ENCODE data around the gene BSN. TPM values are rescaled to one million over a fixed set of nuclear protein-coding genes. Genes with fewer than 3 reads are reported as not detected.
A peak's percentile ranks its signal among the peaks of the same experiment; 100 is the strongest.

The BSN gene, protein sequence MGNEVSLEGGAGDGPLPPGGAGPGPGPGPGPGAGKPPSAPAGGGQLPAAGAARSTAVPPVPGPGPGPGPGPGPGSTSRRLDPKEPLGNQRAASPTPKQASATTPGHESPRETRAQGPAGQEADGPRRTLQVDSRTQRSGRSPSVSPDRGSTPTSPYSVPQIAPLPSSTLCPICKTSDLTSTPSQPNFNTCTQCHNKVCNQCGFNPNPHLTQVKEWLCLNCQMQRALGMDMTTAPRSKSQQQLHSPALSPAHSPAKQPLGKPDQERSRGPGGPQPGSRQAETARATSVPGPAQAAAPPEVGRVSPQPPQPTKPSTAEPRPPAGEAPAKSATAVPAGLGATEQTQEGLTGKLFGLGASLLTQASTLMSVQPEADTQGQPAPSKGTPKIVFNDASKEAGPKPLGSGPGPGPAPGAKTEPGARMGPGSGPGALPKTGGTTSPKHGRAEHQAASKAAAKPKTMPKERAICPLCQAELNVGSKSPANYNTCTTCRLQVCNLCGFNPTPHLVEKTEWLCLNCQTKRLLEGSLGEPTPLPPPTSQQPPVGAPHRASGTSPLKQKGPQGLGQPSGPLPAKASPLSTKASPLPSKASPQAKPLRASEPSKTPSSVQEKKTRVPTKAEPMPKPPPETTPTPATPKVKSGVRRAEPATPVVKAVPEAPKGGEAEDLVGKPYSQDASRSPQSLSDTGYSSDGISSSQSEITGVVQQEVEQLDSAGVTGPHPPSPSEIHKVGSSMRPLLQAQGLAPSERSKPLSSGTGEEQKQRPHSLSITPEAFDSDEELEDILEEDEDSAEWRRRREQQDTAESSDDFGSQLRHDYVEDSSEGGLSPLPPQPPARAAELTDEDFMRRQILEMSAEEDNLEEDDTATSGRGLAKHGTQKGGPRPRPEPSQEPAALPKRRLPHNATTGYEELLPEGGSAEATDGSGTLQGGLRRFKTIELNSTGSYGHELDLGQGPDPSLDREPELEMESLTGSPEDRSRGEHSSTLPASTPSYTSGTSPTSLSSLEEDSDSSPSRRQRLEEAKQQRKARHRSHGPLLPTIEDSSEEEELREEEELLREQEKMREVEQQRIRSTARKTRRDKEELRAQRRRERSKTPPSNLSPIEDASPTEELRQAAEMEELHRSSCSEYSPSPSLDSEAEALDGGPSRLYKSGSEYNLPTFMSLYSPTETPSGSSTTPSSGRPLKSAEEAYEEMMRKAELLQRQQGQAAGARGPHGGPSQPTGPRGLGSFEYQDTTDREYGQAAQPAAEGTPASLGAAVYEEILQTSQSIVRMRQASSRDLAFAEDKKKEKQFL (N-terminal part only)
- 0.27 and 0.28 TPM in 2 replicates for total RNA-seq
- polyA plus RNA-seq = 0.03 and 0.04 TPM in 2 replicates
- polyA plus RNA-seq (2011; cell fraction: cytosol; rRNA removed) = 0.03 TPM in 2 replicates
- polyA plus RNA-seq (2011; cell fraction: nucleus; rRNA removed) = 0.10 and 0.17 TPM in 2 replicates
- polyA plus RNA-seq (2012) = 0.05 and 0.08 TPM in 2 replicates
- 0.11 and 0.12 TPM in 2 replicates for polyA minus RNA-seq
- 0.41 TPM for polyA minus RNA-seq (2011; cell fraction: cytosol; rRNA and poly(A)+ RNA removed)
- polyA minus RNA-seq (2011; cell fraction: nucleus; rRNA and poly(A)+ RNA removed) = 0.14 and 0.19 TPM in 2 replicates
- percentile 17 among the genes with signal in this experiment for Bru-seq, nascent RNA
- percentile 19 among the genes with signal in this experiment for BruChase-seq, experiment 1, labeled RNA remaining after a 6-hour chase
- BruChase-seq, experiment 2, labeled RNA remaining after a 2-hour chase = percentile 21 among the genes with signal in this experiment
- long read RNA-seq = 0 reads

DNA sequence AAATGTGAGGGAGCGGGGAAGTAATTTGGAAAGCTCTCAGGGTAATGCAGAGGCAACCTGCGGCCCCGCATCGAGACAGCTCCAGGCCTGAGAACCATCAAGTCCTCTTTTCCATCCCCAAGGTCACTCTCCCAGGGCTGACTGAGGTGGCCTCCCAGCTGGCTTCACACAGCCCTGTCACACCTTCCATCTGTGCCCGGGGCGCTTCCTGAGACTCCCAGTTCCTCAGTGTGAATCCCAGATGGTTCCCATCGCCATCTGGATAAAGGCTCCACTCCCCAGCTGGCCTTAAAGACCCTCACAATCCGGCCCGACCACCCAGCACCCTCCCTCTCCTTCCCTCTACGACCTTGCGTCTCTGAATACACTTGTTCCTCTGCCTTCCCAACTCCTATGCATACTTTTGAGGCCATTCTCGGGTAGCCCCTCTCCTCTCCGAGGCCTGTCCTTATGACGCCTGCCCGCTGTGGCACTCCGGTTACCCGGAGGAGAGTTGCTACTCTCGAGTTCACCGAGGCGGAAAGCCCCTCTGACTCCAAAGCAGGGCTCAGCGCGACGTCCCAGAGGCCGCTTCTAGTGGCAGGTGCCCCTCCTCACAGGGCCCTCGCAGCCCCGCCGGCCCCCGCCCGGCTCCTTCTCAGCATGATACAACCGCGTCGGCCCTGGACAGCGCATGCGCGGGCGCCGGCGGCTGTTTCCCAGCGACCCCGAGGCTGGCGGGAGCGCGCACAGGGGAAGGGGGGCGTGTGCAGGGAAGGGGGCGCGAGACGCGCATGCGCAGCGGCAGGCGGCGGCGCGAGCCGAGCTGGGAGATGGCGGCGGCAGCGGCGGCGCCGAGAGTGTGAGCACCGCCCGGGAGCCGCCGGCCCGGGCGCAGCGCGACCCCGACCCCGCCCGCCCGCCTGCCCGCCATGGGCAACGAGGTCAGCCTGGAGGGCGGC, at the start of gene BSN:
Gene BSN, plus strand, starts transcription at position 786 of the 941 bp plus-strand sequence. Its CDS starts 126 bp downstream, at position 912.
- dilution Hi-C loops (cut with MboI; ENCODE audit: extremely low pct_ligation_motif_present, low sequenced_read_pairs) (no loop called here), intact Hi-C loops (cut with micrococcal nuclease) (loop anchor here (1.0 to 5.0 kb wide), 2 partner anchors 14 to 233 kb away; partner anchors contain the start of gene IP6K1)
- BruUV-seq (replicated peaks) = no TSS peak
- Histone ChIP-seq H3K79me2 (ENCODE audit: control insufficient read depth, insufficient read depth, low read length) (no peaks in the 10 kb centered on the region), H3K9ac (replicated peaks; ENCODE audit: extremely low read depth, insufficient read depth, low read length) (peak within 1 kb of the TSS; percentile 32), H3K4me3 (replicated peaks in 1 of 3; ENCODE audit: insufficient read depth in 1 of 3, low read depth in 1 of 3, low read length in 3 of 3) (peak within 1 kb of the TSS; percentile 39 to 65 (median 51)), H2AFZ (ENCODE audit: low read depth, low read length) (peak within 1 kb of the TSS; percentile 97), H3K9me3 (replicated peaks; ENCODE audit: control insufficient read depth, insufficient read depth, low read length) (no peaks in the 10 kb centered on the region), H3K9me1 (replicated peaks; ENCODE audit: control insufficient read depth, extremely low read depth, insufficient read depth, low read length) (no peaks in the 10 kb centered on the region), H3K4me2 (ENCODE audit: insufficient read depth, low read length) (peak within 1 kb of the TSS; percentile 61), H4K20me1 (replicated peaks; ENCODE audit: control insufficient read depth, extremely low read depth, insufficient read depth, low read length) (no peaks in the 10 kb centered on the region), H3K36me3 (ENCODE audit: control insufficient read depth in 2 of 2, extremely low read depth in 1 of 2, insufficient read depth in 2 of 2, low read length in 2 of 2) (no peaks in the 10 kb centered on the region), H3K4me1 (ENCODE audit: control insufficient read depth, extremely low read depth, insufficient read depth, low read length) (peaks cover 6% of the 10 kb centered on the region), H3K27me3 (ENCODE audit: control insufficient read depth in 2 of 2, insufficient read depth in 2 of 2, low read length in 2 of 2) (peaks cover 14 to 18% of the 10 kb centered on the region in 2 experiments), H3K27ac (ENCODE audit: insufficient read depth, low read depth, low read length) (no peak within 1 kb of the TSS)
- FAIRE-seq (peak; percentile 88), DNase-seq (ENCODE audit: low read depth, low spot score) (peak; percentile 92)
- ChIA-PET CTCF (interaction anchor here (1.8 to 3.0 kb wide), 2 partner anchors 14 to 117 kb away, joined by 14 to 36 read pairs; no protein-coding TSS in a partner anchor), POLR2A (interaction anchor here (1.1 kb wide), 1 partner anchor 14 kb away, joined by 3 read pairs; no protein-coding TSS in a partner anchor)
- TF ChIP-seq POLR2AphosphoS5 (IDR thresholded peaks at IDR 0.05; ENCODE audit: insufficient read depth, low read depth, low read length) (no peak), FOS (IDR thresholded peaks at IDR 0.05; ENCODE audit: borderline replicate concordance, insufficient read depth, low read length) (no peak), POLR2A (IDR thresholded peaks at IDR 0.05; ENCODE audit: low read depth, low read length) (no peak), EZH2 (IDR thresholded peaks at IDR 0.05; ENCODE audit: borderline replicate concordance, low read depth, low read length, severe bottlenecking) (no peak)

Measured in endothelial cell of umbilical vein (primary cell).